Gastroesophageal sphincter (tissue), 3 donors: ENCODE results near the gene MN1.
A peak's percentile ranks its signal among the peaks of the same experiment; 100 is the strongest.

ENCODE experiments used
- CTCF ChIP-seq, 4 experiments: fragments of 200-600 bp in 2 of 4; fragments of 450-650 bp in 2 of 4; sonication (generic) in 1 of 4; IDR thresholded peaks; one replicate each; pipeline ENCODE4 v1.5.1; 2017 to 2019; ENCODE audit warnings: antibody characterized with exemption in 4 of 4, mild to moderate bottlenecking in 2 of 4, moderate library complexity in 2 of 4
- POLR2A ChIP-seq, 2 donors: fragments of 450-650 bp; IDR thresholded peaks; one replicate each; pipeline ENCODE4 v1.6.1; 2017; ENCODE audit warnings: antibody characterized with exemption in 2 of 2, mild to moderate bottlenecking in 2 of 2, moderate library complexity in 1 of 2
- POLR2AphosphoS5 ChIP-seq: sonication (generic); formaldehyde crosslinking; IDR thresholded peaks from one replicate; pipeline ENCODE4 v1.6.1; 2017; ENCODE audit warnings: antibody characterized with exemption

GRCh38 chr22:27786291-27786932, 15.1 kb downstream of the MN1 start:
- TF ChIP-seq POLR2A (IDR thresholded peaks at IDR 0.05) (no peak), CTCF (IDR thresholded peaks at IDR 0.05) (no peak), POLR2AphosphoS5 (peak; percentile 30)
